Suprapubic skin (tissue), 4 donors: Measurements from ENCODE around the gene RBMS3. TPM values are rescaled to one million over a fixed set of nuclear protein-coding genes. Genes with fewer than 3 reads are reported as not detected.

ENCODE experiments used
- DNase-seq, 2 donors: peaks; one replicate each; pipeline ENCODE4 v3.0.0-alpha.2; 2019; ENCODE audit warnings: low spot score in 2 of 2
- H3K27ac ChIP-seq: fragments of 200-600 bp; sonication (generic); one replicate; pipeline ENCODE4 v1.5.1; 2019
- H3K27me3 ChIP-seq: fragments of 200-600 bp; sonication (generic); one replicate; pipeline ENCODE4 v1.5.1; 2019
- H3K36me3 ChIP-seq: fragments of 200-600 bp; sonication (generic); one replicate; pipeline ENCODE4 v1.5.1; 2019
- H3K4me1 ChIP-seq: fragments of 200-600 bp; sonication (generic); one replicate; pipeline ENCODE4 v1.5.1; 2019
- H3K4me3 ChIP-seq: fragments of 200-600 bp; sonication (generic); one replicate; pipeline ENCODE4 v1.5.1; 2019; ENCODE audit warnings: mild to moderate bottlenecking
- H3K9me3 ChIP-seq: fragments of 200-600 bp; sonication (generic); one replicate; pipeline ENCODE4 v1.5.1; 2019
- CTCF ChIP-seq, 2 donors: fragments of 200-600 bp in 1 of 2; fragments of 450-650 bp in 1 of 2; sonication (generic) in 1 of 2; IDR thresholded peaks; one replicate each; pipeline ENCODE4 v1.5.1; 2016 to 2019; ENCODE audit warnings: antibody characterized with exemption in 2 of 2, mild to moderate bottlenecking in 1 of 2, moderate library complexity in 1 of 2
- EP300 ChIP-seq: sonication (generic); formaldehyde crosslinking; IDR thresholded peaks from one replicate; pipeline ENCODE4 v1.6.1; 2017; ENCODE audit warnings: antibody characterized with exemption
- POLR2A ChIP-seq, 2 donors: fragments of 450-650 bp; IDR thresholded peaks; one replicate each; pipeline ENCODE4 v1.6.1; 2017; ENCODE audit warnings: antibody characterized with exemption in 2 of 2, mild to moderate bottlenecking in 2 of 2, moderate library complexity in 2 of 2
- POLR2AphosphoS5 ChIP-seq, 3 donors: sonication (generic); formaldehyde crosslinking; IDR thresholded peaks; one replicate each; pipeline ENCODE4 v1.6.1; 2017; ENCODE audit warnings: antibody characterized with exemption in 3 of 3
- WGBS: methylation state at CpG from one replicate; pipeline ENCODE4 v1.1.5; 2018; 5-methylcytosine and 5-hydroxymethylcytosine counted together
- total RNA-seq, 4 donors: library from RNA; depleted of rRNA; stranded (reverse); fragments of >200 nt; gene quantifications; one replicate each; pipeline ENCODE4 v1.1.0, GENCODE V29; 2016

RBMS3 gene
- total RNA-seq, 4 donors from 2014 or later, result 7.7 to 23.4 (median 11.9) TPM

GRCh38 chr3:29720665-29721064, 439.8 kb downstream of the RBMS3 start:
- TF ChIP-seq POLR2A (IDR thresholded peaks at IDR 0.05) (no peak), POLR2AphosphoS5 (IDR thresholded peaks at IDR 0.05) (no peak), EP300 (no peak), CTCF (IDR thresholded peaks at IDR 0.05) (no peak)
- Histone ChIP-seq H3K4me1 (no peaks in the 10 kb centered on the region), H3K36me3 (no peaks in the 10 kb centered on the region), H3K27ac (no peak overlapping the region), H3K4me3 (no peak overlapping the region), H3K27me3 (no peaks in the 10 kb centered on the region), H3K9me3 (no peaks in the 10 kb centered on the region)
- WGBS, result 51% methylated on average over 3 of the region's 3 CpGs
- DNase-seq, result no peak

- 55% methylated on average over 2 of the region's 2 CpGs for WGBS
- Histone ChIP-seq H3K36me3 (no peaks in the 10 kb centered on the region), H3K27ac (no peak overlapping the region), H3K27me3 (no peaks in the 10 kb centered on the region), H3K9me3 (no peaks in the 10 kb centered on the region), H3K4me1 (no peaks in the 10 kb centered on the region), H3K4me3 (no peak overlapping the region)
- DNase-seq, result no peak
- TF ChIP-seq POLR2A (IDR thresholded peaks at IDR 0.05), result no peak
- TF ChIP-seq CTCF (IDR thresholded peaks at IDR 0.05), result no peak
- no peak for TF ChIP-seq POLR2AphosphoS5 (IDR thresholded peaks at IDR 0.05)
- TF ChIP-seq EP300, result no peak
These were observed 440.9 kb downstream of the RBMS3 start for GRCh38 chr3:29721789-29722188.

GRCh38 chr3:29731050-29731449, 450.2 kb downstream of the RBMS3 start:
- no peaks in the 10 kb centered on the region for H3K27me3 ChIP-seq
- WGBS, result 84% methylated on average over 1 of the region's 1 CpG
- no peaks in the 10 kb centered on the region for H3K4me1 ChIP-seq
- no peaks in the 10 kb centered on the region for H3K9me3 ChIP-seq
- TF ChIP-seq POLR2A (IDR thresholded peaks at IDR 0.05) (no peak), EP300 (no peak), CTCF (IDR thresholded peaks at IDR 0.05) (no peak), POLR2AphosphoS5 (IDR thresholded peaks at IDR 0.05) (no peak)
- no peak overlapping the region for H3K27ac ChIP-seq
- no peaks in the 10 kb centered on the region for H3K36me3 ChIP-seq
- no peak overlapping the region for H3K4me3 ChIP-seq
- no peak for DNase-seq

- Histone ChIP-seq H3K4me3 (no peak overlapping the region), H3K4me1 (no peaks in the 10 kb centered on the region), H3K36me3 (no peaks in the 10 kb centered on the region), H3K27me3 (no peaks in the 10 kb centered on the region), H3K27ac (no peak overlapping the region), H3K9me3 (no peaks in the 10 kb centered on the region)
- DNase-seq, result no peak
- WGBS, result 100% methylated on average over 1 of the region's 1 CpG
- no peak for TF ChIP-seq POLR2A (IDR thresholded peaks at IDR 0.05)
- no peak for TF ChIP-seq EP300
These were observed 460.4 kb downstream of the RBMS3 start for GRCh38 chr3:29741231-29741630.

GRCh38 chr3:29745232-29745870, 464.5 kb downstream of the RBMS3 start:
- DNase-seq, result no peak
- Histone ChIP-seq H3K4me1 (no peaks in the 10 kb centered on the region), H3K4me3 (no peak overlapping the region), H3K27ac (no peak overlapping the region), H3K9me3 (no peaks in the 10 kb centered on the region), H3K27me3 (no peaks in the 10 kb centered on the region), H3K36me3 (no peaks in the 10 kb centered on the region)
- WGBS, result 70% methylated on average over 4 of the region's 4 CpGs
- TF ChIP-seq POLR2AphosphoS5 (IDR thresholded peaks at IDR 0.05) (no peak), POLR2A (IDR thresholded peaks at IDR 0.05) (no peak), CTCF (IDR thresholded peaks at IDR 0.05) (no peak), EP300 (no peak)
